Activated T-cell treated with anti-CD3 and anti-CD28 coated beads, Interleukin-2, amount 50 U/mL, for 1 hour (primary cell): Measurements from ENCODE around the gene LRRC8E.
"Not testable (repeated sequence)": the region's sequence is repeated elsewhere in the genome, so short reads cannot be mapped to it uniquely, and the experiment has no call there.

Source experiments
- DNase-seq: peaks from one replicate; pipeline ENCODE4 v3.0.0-alpha.2; 2020

Gene LRRC8E

DNA sequence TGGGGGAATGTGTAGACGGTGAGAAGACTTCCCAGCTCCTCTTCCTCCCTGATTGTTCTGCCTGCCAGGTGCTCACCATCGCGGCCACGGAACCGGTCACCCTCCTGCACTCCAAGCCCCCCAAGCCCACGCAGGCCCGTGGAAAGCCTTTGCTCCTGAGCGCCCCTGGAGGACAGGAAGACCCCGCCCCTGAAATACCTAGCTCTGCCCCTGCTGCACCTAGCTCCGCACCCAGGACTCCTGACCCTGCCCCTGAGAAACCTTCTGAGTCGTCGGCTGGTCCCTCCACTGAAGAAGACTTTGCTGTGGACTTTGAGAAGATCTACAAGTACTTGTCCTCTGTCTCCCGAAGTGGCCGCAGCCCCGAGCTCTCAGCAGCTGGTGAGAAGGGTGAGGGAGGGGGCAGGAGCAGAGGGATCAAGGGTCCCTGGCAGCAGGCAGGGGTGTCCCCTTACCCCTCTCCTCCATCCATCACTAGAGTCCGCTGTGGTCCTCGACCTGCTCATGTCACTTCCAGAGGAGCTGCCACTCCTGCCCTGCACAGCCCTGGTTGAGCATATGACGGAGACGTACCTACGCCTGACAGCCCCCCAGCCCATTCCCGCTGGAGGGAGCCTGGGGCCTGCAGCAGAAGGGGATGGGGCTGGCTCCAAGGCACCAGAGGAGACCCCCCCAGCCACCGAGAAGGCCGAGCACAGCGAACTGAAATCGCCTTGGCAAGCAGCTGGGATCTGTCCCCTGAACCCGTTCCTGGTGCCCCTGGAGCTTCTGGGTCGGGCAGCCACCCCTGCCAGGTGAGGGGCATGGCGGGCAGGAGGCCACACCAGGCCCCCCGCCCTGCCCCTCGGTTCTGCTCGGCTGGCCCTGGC is 33.9 kb downstream of the LRRC8E start:
- no peak for DNase-seq

DNA sequence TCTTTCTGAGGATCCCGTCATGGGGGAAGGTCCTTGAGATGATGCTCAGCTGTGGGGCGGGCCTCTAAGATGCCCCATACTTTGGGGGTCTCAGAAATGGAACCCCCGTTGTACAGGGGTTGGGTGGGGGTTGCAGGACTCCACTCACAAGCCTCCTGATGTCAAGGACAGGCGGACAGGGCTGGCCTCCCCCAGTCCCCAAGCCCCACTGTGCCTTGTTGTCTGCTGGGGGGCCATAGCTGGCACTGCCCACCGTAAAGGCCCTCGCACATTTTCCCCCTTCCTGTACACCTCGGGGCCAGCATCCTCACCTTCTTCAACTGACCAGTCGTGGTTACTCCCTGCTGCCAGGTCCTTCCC is 34.5 kb downstream of the LRRC8E start:
- DNase-seq: no peak

DNA sequence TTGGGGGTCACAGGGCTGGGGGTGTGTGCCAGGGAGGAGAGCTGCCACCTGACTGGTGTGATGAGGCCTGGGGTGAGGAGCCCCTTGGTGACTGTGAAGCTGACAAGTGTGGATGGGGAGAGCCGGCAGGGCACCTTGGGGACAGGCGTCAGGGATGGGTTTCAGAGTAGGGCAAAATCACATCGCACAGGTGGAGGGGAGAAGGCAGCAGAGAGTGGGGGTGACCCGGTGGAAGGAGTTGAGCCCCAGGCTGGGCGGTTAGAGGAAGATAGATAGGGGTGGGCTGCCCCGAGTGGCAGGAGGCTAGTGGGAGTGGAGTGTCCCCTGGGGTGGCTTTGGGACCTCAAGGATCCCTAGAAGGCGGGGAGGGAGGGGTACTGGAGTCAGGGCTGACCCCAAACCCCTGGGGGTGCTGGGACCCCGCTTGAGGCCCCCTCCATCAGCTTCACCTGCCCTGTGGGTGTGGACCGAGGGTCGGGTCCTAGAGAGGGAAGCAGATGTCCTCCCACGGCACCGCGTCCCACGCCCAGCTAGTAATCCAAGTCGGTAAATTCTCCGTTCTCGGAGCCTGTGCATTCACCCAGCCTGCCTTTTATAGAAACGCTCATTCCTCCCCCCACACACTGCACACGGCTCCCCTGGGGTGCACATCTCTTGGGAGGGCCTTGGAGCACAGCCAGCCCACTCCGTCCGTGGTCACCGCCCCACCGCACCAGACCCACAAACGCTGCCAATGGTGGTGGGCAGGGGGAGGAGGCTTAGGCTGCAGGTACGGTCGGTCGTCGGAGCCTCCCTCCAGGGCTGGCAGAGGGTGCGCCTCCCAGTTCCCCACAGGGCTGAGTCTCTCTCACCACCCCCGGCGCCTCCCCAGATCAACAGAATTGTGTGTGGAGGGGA is 35.2 kb downstream of the LRRC8E start:
- DNase-seq: no peak

DNA sequence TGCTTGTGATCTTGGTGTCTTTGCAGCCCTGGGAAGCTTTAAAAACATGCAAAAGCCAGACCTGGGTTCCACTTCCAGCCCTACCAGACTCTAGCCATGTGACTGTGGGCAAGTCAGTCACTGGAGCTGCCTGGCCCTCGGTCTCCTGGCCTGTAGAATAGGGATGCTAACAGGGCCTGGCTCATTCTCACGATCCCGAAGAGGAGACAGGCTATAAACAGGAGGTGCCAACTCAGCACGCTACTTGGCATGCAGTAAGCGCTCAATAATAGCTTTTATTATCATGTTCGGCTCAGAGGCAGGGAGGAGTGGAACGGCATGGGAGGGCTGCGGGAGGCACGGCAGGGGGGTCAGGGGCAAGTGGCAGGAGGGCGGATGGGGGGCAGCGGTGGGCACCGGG is 35.9 kb downstream of the LRRC8E start:
- DNase-seq: no peak

DNA sequence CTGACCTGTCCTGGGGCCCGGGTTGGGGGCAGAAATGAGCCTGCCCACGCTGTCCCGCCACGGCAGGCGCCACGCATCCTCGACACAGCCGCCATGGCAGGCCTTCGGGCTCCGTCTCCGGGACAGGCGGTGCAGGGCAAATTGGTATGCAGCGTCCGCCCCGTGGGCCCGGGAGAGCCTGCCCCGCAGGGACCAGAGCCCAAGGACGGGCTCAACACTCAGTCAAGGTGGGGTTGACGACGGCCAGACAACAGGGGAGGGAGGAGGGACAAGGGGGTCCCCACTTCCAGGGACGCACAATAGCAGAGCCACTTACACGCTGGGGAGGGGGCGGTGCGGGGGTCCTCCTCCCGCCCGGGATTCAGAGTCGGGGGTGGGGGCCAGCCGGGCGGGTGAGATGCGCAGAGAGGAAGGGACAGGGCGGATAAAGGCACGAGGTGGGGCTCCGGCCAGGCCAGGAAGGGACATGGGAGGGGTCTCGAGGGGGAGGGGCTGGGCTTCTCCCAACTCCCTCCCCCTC is 36.4 kb downstream of the LRRC8E start:
- DNase-seq: no peak

DNA sequence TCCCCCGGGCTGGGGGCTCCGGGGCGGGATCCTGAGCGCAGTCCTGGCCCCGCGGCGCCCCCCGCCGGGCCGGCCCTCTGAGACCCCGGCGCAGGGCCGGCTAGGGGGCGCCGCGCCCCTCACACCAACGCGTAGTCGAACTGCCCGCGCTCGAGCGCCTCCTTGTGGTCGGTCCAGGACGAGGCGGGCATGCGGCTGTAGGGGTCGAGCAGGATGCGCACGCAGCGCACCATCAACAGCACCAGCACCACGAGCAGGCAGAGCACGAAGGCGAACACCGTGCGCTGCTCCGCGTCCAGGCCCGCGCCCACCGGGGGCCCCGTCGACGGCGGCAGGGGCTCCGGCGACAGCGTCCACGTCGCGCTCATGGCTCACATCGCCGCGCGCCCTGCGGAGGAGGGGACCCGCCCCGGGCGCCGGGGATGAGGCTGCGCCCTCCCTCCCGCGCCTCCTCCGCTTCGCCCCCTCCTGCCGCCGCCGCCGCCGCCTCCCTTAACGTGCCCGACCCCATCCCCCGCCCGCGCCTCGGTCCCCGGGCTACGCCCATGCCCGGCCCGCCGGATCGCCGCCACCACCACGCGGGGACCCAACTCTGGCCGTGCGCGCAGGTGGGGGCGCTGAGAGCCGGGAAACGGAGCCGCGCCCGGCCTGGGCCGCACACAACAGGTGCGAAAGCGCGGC is 37.0 kb downstream of the LRRC8E start:
- peak; percentile 81 for DNase-seq

DNA sequence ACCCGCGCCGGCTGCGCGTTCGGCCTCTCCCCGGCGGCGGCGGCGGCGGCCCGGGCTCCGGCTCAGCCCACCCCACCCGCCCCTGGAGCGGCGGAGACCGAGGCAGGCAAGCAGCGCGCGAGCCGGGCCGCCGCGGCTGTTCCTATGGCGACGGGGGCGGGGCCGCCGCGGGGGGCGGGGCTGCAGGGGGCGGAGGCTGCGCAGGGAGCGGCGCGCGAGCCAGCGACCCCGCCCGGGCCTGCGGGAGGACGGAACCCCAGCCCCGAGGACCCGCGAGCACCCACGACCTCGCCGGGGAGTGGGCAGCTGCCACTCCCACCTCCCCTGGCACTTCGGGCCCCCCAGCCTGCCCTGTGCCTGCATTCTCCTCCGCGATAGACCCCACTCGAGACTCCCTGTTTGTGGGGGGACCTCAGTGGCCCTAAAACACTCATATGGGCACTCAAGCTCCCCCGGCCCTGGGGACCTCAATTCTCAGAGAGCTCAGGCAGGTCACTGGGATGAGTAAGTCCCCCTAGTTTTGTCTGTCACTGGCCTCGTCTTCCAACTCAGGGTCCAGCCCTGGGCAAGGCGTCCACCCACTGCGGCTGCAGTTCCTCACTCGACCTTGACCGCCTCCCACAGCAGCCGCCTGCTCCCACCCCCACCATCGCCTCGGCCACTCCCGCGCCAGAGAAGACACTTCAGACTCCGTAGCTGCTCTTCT is 37.9 kb downstream of the LRRC8E start, which contains the start of gene CTXN1:
Gene CTXN1, minus strand, starts transcription at position 115 of the 706 bp plus-strand sequence. CDS start 597 bp downstream, outside the sequence.
- peak; percentile 87 for DNase-seq

DNA sequence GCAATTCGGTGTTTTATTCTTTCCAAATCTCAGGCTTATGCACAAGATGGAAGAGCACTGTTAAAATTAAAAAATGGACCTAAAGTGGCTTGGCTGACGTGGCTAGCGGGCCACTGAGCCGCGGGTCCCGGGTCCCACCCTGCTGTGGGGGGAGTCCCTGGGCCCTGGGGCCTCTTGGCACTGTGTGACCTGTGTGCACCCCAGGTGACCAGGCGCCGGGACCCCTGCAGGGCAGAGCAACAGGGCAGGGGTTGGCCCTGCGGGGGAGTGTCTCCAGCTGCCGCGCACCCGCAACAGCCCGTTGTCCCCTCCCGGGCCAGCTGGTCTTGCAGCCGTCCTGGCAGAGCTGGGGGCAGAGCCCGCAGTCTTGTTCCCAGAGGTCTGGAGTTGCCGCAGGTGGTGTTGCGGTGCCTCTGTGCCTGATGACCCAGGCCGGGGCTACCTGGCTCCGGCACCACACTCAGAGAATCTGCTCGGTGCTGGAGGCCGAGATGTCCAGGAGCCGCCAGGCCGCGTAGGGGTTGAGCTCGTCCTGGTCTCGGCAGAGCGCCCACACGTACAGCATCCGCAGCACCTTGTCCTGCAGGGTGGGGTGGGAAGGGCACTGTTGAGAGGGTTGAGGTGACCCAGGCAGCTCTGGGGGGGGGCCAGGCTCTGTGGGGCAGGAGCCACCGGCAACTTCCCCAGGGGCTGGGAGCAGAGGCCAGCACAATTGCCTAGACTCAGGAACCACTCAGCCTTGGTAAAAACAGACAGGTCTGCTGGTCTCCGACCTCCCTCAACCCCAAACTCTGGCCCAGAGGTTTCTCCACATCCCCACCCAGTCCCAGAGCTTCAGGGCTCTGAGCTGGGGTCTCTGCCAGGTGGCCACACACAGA is 38.7 kb downstream of the LRRC8E start:
- no peak for DNase-seq

DNA sequence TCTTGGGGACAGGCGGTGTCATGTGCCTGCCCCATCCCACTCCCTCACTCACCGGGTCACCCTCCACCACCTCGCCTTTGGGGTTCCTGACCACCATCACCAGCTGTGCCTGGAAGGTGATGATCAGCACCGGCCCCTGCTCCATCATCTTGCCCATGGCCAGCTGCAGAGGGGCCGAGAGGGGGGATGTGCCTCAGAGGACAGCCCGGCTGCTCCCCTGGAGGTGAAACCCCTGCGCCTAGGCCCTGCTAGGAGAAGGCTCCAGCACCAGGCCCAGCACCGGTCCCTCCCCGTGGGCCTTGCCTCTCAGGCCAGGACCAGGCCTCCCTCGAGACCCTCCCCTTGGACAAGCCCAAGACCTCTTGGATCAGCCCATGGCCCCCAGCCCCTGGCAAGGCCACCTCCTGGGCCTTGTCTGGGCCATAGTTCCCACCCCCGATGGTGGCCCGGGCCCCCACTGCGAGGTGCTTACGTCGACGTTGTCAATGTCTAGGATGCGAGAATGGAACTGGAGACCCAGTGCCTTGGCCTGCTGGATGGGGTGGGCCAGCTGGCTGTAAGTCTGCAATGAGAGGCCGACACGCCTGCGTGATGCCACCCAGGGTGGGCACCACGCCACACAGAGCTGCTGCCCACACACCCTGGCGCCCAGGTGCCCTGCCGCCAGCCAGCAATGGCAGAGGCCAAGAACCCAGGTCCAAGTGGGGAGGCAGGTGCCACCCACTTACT is 39.5 kb downstream of the LRRC8E start:
- DNase-seq: no peak

DNA sequence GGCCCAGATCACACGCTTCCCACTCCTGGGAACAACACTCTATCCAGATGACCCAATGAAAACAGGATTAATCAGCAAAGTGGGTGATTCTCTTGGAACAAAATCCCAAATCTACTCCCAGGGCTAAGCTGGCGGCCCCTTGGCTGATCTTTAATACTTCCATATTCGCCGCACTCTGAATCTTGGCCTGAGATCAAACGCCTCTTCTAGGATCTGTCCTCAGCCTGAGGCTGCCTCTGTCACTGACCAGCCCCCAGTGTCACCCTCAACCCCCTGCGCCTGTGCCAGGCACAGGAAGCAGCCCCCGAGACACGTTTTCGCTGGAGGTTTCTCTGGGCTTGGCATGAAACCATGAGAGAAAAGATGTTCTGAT is 40.0 kb downstream of the LRRC8E start:
- DNase-seq: no peak

DNA sequence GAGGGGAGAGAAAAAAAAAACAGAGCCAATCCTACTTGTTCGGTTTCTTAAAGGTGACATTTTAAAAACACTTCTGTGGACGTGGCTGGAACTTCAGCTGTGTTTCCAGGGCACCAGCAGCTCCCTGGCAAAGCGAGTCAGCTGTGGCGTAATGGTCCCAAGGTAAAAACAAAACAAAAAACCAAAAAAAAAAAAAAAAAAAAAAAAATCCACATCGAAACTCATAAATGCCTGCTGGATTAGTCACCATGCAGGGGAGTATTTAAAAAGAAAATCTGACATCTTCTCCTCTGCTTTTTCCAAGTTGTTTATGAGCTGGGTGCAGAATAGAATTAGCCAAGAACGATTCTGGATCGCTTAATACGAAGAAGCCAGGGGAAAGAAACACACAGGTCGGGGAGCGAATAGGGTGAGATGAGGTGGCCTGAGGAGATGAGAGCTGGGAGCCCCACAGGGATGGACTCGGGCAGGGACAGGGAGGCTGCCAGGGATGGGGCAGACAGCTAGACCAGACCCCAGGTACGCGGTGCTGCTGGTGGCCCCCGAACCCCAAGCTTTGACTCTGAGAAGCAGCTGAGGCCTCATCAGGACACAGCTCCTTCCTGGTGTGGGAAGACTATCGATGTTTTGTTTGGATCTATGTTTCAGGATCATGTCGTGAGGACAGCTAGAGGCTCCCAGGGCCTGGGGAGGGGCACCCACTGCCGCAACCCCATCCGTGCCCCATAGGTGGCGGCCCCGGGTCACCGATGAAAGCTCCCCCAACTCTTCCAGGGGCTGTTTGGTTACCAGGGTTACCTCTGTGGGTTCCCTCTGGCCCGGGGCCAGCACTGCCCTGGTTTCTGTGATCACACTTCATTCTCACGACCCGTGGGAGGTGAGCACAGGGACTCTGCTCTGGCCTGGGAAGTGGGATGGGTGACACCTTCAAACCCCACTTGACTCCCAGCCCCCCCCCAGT is 40.7 kb downstream of the LRRC8E start:
- peak; percentile 82 for DNase-seq

DNA sequence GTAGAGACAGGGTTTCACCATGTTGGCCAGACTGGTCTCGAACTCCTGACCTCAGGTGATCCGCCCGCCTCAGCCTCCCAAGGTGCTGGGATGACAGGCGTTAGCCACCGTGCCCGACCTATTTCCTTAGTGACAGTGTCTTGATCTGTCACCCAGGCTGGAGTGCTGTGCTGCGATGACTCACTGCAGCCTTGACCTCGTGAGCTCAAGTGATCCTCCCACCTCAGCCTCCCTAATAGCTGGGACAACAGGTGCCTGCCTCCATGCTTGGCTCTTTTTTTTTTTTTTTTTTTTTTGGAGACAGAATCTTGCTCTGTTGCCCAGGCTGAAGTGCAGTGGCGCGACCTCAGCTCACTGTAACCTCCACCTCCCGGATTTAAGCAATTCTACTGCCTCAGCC is 41.7 kb downstream of the LRRC8E start:
- DNase-seq: not testable (repeated sequence)

DNA sequence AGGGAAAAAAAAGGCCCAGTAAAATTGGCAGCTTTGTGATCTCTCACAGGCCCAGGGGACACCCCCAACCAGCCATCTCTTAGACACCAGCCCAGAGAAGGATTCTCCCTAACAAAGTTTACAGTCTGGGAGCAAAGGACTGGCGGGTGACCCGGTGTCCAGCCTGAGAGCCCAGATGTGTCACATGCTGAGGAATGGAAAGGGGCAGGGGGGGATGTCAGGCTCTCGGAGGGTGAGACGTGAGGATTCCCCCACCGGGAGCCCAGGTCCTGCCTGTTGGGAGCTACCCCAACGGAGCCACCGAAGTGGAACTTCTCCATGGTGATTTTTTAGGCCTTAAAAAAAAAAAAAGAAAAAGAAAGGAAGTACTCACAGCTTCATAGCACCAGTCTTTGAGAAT is 42.5 kb downstream of the LRRC8E start:
- DNase-seq: no peak

DNA sequence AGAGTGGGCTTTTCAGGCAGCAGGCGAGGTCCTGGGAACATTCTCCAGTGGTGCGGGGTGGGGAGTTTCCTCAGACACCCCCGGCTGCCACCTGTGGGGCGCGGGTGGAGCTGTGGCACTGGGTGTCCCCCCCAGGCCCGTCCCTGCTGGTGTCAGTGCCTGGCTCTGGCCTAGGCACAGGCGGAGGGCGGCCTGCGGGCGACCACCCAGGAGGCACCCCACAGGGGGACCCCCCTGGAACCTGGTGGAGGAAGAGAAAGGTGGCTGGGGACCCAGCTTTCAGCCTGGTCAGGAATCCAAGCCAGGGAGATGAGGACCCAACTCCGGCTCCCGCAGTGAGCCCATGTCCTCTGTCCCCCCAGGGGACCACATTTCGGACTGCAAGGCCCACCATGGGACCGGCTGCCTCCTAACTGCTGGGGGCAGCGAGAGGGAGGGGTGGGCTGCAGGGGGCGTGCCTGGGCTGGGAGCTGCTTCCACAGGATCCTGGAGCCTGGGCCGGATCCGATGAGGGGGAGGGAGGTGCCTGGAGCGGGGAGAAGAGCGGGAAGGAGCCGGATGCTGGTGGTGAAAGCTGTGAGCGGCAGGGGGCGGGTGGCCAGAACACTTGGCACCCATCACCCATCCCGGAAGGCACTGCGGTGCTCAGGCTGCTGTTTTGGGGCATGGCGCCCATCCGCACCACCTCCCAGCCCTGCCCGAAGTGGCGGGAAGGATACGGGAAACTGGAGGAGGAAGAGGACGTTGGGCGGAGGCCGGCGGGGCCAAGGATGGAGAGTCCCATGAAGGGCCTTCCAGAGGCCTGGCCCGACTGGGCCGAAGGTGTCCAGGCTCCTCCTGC is 43.1 kb downstream of the LRRC8E start:
- no peak for DNase-seq

DNA sequence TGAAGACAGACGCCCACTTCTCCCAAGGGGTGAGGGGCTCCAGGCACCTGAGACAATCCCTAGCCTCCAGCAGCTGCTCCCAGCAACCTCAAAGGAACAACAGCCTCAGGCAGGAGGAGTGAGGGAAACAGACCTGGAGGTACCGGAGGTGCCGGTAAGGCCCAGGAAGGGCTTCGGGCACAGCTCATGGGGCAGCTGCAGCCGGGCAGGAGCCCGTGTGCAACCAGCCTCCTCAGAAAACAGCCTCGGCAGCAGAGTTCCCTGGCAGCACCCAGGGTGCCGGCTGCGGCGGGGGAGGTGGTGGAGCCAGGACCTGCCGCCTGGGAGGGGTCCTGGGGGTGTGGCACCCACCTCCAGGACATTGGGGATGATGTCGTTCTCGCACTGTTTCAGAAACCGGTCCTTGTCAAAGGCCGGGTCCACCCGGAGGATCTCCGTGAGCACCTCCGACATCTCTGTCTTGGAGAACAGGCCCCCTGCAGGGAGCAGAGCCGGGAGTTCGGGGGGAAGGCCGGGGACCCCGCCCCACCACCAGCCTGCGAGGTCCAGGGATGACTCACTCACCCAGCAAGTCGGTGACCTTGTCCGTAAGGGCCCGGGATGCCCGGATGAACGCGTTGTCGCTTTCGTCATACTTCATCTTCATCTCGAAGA is 44.1 kb downstream of the LRRC8E start:
- DNase-seq: no peak

DNA sequence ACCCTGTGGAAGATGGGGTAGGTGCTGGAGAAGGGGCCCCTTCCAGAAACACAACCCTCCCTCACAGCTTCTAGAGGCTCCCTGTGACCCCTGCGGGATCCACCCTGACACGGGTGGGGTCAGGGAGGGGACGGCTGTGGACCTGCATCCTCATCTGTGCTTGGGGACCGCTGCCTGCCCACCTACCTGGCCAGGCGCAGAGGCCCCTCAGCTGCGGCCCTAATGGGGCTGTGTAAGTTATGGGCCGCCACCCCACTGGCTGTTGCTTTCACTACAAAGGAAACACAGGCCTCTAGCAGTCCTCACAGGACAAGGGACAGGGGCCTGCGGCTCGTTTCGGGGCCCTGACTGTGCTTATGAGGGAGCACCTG is 44.6 kb downstream of the LRRC8E start:
- DNase-seq: no peak

DNA sequence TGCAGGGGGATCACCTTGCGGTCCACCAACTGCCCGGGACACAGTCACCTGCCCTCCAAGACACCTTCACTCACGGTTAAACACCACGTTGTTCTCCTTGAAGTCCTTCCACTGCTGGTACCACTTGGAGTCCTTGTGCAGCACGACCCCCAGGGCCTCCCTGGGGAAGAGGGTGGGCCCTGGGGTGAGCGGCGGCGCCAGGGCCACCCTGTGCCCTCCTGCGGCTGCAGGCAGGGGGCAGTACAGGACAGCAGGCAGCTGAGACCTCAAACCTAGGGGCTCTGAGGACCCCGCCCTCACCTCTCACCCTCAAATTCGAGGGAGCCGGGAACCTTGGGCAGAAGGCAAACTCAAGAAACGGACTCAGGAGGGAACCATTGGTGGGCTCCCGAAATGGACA is 45.1 kb downstream of the LRRC8E start:
- no peak for DNase-seq
